Activated CD4-positive, alpha-beta T cell treated with anti-CD3 and anti-CD28 coated beads for 24 hours (primary cell): ENCODE results near the gene SLC25A43.
"Not testable (repeated sequence)": the region's sequence is repeated elsewhere in the genome, so short reads cannot be mapped to it uniquely, and the experiment has no call there.

Experiments
- DNase-seq, 2 donors: peaks; one replicate each; pipeline ENCODE4 v3.0.0-alpha.2; 2020; ENCODE audit warnings: low read depth in 2 of 2

The SLC25A43 gene

DNA sequence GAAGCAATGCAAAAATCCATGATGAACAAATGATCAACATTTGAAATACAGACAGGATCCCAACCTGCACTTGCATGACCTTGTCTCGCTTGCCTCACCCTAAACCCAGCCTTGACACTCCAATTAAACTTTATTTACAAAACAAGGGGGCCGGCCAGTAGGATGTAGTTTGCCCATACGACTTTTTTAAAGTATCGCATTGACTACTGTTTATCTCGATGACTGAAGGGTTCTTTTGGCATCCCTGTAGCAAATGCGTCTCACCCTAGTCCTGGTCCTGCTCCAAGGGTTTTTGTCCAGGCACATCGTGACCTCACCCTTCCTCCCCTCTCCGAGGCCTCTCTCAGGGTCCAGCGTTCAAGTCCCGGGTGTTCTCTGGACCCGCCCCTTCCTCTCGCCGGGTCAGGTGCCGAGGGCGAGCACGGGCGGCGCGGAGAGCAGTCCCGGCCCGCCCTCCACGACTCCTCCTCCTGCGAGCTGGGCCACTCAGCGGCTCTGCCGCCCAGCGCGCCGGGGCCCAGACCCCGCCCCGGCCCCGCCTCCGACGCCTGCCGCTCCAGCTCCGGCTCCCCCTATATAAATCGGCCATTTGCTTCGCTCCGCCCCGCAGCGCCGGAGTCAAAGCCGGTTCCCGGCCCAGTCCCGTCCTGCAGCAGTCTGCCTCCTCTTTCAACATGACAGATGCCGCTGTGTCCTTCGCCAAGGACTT is 68.9 kb downstream of the SLC25A43 start, which contains the start of gene SLC25A5:
Gene SLC25A5, plus strand, starts transcription at position 603 of the 709 bp plus-strand sequence. Its CDS starts 72 bp downstream, at position 675.
- DNase-seq = peak; percentile 65 to 69

DNA sequence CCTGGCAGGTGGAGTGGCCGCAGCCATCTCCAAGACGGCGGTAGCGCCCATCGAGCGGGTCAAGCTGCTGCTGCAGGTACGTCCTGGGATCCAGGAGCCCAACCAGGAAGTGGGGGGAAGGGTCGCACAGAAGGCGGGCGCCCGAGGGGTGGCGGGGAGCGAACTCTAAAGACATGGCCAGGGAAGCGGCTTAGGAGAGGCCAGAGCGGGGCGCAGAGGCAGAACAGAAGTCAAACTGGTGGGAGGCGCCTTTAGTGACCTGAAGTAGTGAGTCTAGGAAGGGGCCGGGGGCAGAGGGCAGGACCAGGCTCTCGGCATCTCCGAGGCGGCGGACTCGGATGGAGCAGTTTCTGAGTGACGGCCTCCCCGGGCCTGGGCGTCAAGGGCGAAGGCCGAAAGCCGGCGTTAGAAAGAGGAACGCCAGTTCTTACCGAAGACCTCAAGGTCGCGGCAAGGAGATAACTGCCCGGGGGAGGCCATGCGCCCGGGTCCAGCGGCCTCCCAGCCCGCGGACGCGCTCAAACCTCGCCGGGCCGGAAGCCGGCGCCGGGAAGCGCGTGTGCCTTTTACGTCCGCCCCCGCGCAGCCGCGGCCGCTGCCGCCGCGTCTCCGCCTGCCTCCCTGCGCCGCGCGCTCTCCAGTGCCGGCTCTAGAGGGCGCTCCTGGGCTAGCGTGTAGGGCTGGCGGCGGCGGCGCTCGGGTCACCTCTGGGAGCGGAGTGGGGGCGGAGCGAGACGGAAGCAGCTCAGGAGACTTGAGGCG is 69.6 kb downstream of the SLC25A43 start:
- DNase-seq = peak; percentile 76 to 80

GRCh38 chrX:119469313-119469635 is 70.1 kb downstream of the SLC25A43 start:
- no peak for DNase-seq

DNA sequence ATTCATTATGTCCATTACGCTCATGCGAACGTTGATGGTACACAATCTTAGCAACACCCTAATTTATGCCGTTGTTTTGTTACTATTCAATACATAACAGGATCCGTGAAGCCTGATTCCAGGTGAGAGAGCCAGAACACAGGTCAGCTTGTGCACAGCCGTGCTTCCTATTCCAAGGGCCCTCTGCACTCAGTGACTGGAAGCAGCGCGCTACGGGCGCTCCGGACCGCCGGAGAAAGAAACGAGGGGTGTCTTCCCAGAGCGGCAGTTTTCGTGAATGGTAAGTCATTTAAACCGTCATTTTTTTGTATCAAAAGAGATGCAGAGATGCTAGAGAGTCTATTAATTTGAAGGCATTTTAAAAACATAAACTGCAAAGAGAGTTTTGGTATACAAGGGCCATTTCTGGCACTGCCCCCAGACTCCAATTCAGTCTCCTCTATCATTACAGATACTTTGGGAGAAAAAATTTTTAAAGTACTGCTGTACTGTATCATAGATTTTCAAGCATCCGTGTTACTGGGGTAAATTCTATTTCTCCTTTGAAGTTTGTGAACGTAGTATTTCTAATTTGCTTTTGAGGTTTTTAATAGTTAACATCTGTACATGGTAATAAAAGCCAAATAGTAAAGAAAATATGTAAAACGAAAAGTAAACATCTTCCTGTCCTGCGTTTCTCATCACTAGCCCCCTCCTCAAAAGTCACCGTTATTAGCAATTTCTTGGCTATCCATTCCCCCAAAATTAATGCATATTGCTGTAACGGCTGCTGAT is 75.7 kb downstream of the SLC25A43 start:
- no peak for DNase-seq

DNA sequence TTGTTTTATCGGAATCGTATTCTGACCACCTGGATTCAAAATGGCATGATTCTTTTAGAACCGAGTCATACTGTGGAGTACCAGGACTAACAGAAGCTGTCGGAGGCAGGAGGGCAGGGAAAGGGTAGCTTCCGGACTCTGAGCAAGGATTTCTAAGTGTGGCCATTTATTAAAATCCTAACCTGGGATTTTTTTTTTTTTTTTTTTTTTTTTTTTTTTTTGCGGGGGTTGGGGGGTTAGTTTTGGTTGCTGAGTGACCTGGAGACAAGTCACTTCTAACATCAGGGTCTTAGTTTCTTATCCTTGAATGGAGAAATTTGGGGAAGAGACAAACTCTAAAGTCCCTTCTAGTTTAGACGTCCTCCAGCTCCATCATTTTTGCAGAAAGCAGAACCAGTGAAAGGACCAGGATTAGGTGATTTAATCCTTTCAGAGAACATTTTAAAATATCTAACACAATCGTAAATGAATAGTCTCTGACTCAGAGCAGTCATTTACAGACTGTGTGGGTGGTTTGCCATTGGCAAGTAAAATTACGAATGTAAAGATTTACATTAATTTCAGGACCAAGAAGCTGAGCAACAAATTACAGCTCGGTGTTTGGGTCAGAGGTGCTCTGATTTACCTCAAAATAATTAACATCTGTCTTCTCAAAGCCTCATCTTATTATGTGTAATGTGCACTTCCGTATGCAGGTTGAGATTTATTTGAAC is 76.4 kb downstream of the SLC25A43 start:
- no peak for DNase-seq

DNA sequence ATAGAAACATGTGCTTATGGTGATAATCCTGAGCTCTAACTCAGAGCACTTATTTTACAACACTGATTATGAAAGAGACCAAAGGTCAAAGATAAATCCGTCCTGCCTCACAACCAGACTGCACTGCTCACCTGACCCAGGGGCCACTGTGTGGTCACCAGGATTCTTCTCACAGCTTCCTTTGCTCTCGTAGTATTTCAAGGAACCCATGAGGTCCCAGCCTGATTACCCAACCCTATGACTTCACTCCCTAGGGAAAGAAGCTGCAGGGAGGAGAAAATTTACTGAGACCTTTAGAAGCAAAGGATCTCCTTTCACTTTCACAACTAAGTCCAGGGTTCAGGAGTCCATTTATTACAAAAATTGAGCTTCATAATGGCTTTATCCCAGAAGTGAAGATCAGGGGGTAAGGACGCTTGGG is 78.7 kb downstream of the SLC25A43 start:
- DNase-seq = no peak

- DNase-seq = no peak
Measured at GRCh38 chrX:119478504-119478903, 79.4 kb downstream of the SLC25A43 start.

DNA sequence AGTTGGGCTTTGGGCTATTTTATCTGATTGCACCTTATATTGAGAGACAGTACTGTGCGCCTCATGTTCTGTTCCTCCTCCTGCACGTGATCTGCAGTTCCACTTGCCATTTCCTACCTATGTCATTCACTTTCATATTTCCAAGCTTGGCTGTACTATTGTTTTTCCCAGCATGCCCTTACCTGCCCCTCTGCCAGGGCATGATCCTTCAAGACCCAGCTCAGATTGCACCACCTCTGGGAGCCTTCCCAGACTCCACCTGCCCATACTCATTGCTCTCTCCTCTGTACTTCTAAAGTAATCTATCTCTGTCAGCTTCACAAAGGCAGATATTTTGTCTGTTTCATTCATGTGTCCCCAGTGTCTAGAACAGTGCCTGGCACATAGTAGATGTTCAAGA is 80.7 kb downstream of the SLC25A43 start:
- no peak for DNase-seq

DNA sequence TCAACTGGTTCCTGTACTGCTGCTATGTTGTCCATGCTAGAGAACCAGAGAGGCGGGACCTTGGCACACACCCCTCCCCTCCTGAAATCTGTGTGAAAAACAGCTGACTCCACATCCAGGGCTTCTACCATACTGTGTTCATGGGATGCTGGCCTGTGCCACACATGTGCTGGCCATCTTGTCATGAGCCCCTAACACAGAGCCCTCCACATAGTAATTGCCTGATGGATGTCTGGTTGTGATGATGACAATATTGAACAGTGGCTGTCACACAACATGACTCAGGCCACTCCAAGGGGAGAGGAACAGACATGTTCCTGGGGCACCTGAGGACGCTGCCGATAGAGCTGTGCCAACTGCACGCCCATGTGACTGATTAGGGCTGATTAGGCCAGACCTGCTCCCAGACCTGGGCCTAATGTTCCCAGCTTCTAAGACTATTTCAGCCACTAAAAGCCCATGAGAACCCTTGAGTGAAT is 82.2 kb downstream of the SLC25A43 start:
- DNase-seq = no peak

GRCh38 chrX:119482041-119482440 is 82.9 kb downstream of the SLC25A43 start:
- no peak for DNase-seq

- DNase-seq = peak; percentile 42 to 47
Measured at GRCh38 chrX:119482481-119483480, 83.6 kb downstream of the SLC25A43 start.

DNA sequence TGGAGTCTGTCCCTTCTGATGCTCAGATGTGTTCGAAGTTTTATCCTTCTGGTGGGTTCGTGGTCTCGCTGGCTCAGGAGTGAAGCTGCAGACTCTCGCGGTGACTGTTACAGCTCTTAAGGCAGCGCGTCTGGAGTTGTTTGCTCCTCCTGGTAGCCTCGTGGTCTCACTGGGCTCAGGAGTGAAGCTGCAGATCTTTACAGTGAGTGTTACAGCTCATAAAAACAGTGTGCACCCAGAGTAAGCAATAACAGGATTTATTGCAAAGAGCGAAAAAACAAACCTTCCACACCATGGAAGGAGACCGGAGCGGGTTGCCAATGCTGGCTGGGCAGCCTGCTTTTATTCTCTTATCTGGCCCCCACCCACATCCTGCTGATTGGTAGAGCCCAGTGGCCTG is 87.6 kb downstream of the SLC25A43 start:
- DNase-seq = no peak

DNA sequence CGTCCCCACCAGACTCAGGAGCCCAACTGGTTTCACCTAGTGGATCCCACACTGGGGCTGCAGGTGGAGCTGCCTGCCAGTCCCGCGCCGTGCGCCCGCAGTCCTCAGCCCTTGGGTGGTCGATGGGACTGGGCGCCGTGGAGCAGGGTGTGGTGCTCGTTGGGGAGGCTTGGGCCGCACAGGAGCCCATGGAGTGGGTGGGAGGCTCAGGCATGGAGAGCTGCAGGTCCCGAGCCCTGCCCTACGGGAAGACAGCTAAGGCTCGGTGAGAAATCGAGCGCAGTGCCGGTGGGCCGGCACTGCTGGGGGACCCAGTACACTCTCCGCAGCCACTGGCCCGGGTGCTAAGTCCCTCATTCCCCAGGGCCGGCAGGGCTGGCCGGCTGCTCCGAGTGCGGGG is 88.6 kb downstream of the SLC25A43 start:
- not testable (repeated sequence) for DNase-seq

DNA sequence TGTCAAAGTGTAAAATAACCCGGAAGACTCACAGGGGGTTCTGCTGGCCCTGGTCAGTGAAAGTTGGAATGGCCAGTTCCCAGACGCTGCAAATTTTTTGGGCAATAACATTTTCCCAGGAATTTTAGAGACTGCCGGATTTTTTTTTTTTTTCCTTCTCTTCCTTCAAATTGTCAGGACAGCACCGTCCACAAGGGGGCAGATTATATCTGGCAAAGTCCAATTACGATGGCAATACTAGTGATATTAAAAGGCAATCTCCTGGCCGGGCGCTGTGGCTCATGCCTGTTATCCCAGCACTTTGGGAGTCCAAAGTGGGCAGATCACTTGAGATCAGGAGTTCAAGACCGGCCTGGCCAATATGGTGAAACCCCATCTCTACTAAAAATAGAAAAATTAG is 89.6 kb downstream of the SLC25A43 start:
- DNase-seq = peak in 1 of 2 donors; percentile 22

- DNase-seq = no peak
Measured at GRCh38 chrX:119489212-119490074, 90.3 kb downstream of the SLC25A43 start.

DNA sequence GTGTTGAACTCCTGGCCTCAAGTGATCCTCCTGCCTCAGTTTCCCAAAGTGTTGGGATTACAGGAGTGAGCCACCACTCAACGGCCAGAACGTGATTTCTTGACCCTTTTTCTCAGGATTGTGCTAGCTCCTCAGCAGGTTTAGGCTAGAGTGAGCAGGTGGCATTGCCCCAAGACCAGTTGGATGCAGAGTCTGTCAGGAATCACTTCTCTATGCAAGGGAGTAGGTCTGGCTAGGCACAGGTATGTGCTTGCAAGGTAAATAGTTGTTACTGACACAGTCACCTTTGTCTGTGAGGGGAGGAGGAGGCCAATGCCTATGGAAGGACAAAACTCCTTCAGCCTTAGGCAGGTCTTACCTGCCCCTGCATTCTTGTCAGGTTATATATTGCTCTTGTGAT is 93.3 kb downstream of the SLC25A43 start:
- no peak for DNase-seq

- not testable (repeated sequence) for DNase-seq
Measured at GRCh38 chrX:119493851-119494495, 94.8 kb downstream of the SLC25A43 start.

DNA sequence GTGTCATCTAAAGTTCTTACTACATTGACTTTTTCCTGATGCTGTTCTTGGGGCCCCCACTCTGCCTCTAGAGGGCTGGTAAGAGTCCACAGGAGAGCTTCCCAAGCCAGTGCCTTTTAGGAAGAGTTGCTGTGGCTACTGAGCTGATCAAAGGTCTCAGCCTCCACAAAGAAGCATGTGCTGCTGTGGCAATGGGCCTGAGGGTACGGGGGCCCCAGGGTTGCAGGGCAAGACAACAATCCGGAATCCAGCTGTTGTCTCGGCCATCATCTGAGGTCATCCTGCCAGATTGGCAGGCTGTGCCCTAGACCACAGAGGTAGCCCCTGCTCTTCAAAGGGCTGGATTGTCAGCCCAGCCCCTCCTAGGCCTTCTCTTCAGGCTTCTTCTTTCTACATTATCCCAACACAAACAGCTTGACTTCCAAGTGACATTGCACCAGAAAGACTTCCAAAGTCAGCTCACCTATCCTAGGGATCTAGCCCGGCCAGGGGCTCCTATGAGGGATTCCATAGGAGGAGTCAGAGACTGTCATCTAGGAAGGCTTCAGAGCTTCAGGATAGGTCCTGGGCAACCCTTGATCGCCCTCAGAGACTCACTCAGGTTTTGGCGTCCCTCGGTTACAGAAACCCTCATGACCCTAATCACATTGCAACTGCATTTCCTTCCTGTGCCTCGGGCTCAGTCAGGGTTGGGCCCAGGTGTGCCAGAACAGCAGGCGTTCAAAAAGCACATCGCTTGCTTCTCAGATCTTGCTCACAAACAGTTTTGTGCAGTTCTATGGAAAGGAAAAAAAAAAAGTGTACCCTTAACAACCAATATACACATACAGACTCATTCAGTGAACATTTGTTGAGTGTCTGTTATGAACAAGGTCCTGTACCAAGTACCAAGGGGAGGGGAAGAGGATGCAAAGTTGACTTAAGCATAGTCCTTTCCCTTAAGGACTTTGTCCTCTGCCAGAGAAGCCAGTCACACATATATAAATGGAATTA is 96.9 kb downstream of the SLC25A43 start:
- DNase-seq = no peak
